ENCODE measurements around the gene ZNF366.
"Not testable (repeated sequence)": the region's sequence is repeated elsewhere in the genome, so short reads cannot be mapped to it uniquely, and the experiment has no call there.

DNA sequence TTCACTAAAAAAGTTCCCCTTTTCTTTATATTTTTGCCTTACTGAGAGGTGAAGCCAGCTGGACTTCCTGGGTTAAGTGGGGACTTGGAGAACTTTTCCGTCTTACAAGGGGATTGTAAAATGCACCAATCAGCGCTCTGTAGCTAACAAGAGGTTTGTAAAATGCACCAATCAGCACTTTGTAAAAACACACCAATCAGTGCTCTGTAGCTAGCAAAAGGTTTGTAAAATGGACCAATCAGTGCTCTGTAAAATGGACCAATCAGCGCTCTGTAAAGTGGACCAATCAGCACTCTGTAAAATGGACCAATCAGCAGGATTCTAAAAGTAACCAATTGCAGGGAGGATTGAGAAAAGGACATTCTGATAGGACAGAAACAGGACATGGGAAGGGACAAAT is 102.4 kb downstream of the ZNF366 start:
- TF ChIP-seq, protein P1, sequence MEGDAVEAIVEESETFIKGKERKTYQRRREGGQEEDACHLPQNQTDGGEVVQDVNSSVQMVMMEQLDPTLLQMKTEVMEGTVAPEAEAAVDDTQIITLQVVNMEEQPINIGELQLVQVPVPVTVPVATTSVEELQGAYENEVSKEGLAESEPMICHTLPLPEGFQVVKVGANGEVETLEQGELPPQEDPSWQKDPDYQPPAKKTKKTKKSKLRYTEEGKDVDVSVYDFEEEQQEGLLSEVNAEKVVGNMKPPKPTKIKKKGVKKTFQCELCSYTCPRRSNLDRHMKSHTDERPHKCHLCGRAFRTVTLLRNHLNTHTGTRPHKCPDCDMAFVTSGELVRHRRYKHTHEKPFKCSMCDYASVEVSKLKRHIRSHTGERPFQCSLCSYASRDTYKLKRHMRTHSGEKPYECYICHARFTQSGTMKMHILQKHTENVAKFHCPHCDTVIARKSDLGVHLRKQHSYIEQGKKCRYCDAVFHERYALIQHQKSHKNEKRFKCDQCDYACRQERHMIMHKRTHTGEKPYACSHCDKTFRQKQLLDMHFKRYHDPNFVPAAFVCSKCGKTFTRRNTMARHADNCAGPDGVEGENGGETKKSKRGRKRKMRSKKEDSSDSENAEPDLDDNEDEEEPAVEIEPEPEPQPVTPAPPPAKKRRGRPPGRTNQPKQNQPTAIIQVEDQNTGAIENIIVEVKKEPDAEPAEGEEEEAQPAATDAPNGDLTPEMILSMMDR (IDR thresholded peaks at IDR 0.05), result not testable (repeated sequence)
- not testable (repeated sequence) for TF ChIP-seq EP300 (IDR thresholded peaks at IDR 0.05)

Data from suprapubic skin (tissue), 3 donors.